H1 (cell line): ENCODE data around the gene ADAMTS13. TPM values are rescaled to one million over a fixed set of nuclear protein-coding genes. Genes with fewer than 3 reads are reported as not detected.

Experiments
- CEBPB ChIP-seq: IDR thresholded peaks from 2 replicates; pipeline ENCODE4 v1.6.1; 2012; ENCODE audit warnings: low read depth, low read length
- CHD1 ChIP-seq: IDR thresholded peaks from 2 replicates; pipeline ENCODE4 v1.6.1; 2012; ENCODE audit warnings: low read depth, low read length, improper control_type of control experiment
- CTBP2 ChIP-seq: IDR thresholded peaks from 2 replicates; pipeline ENCODE4 v1.7.0; 2011; ENCODE audit warnings: borderline replicate concordance, mild to moderate bottlenecking, moderate library complexity, mixed read lengths, low read length; ENCODE audit not compliant: insufficient read depth, insufficient read length
- E2F6 ChIP-seq: IDR thresholded peaks from 2 replicates; pipeline ENCODE4 v1.6.1; 2012; ENCODE audit warnings: inconsistent platforms
- FOSL1 ChIP-seq: IDR thresholded peaks from 2 replicates; pipeline ENCODE4 v1.6.1; 2011; ENCODE audit warnings: mild to moderate bottlenecking, low read depth, low read length, moderate library complexity; ENCODE audit not compliant: insufficient read depth
- RFX5 ChIP-seq: IDR thresholded peaks from 2 replicates; pipeline ENCODE4 v1.6.1; 2011; ENCODE audit warnings: low read depth, low read length, improper control_type of control experiment, borderline replicate concordance
- polyA plus RNA-seq, 7 experiments: library from polyadenylated mRNA; depleted of rRNA in 3 of 7; stranded (reverse) in 5 of 7; unstranded in 2 of 7; fragments of >200 nt in 5 of 7; fragments of 200-250 nt in 2 of 7; gene quantifications; 1 replicate in 5 of 7; 2 replicates in 1 of 7; 4 replicates in 1 of 7; pipeline versions ENCODE4 v1.2.1 to v1.2.3, GENCODE V29; 2011 to 2013; ENCODE audit warnings: missing spikeins in 2 of 7, mixed read lengths in 2 of 7
- total RNA-seq: library from RNA; stranded (reverse); fragmentation: NEBNext Ultra II Directional; extraction: Animal tissue kit (Norgen Biotek cat#: 25700); gene quantifications from 2 replicates; pipeline ENCODE4 v1.2.1, GENCODE V29; 2021

The ADAMTS13 gene
- total and polyA plus RNA-seq, 2 of the 8 experiments (the other 6 are each of a cell fraction or from before 2014, with no cell fraction given) = 4.4 to 5.8 TPM

GRCh38 chr9:133430244-133430643 lies 8.1 kb downstream of the ADAMTS13 start (continued):
- TF ChIP-seq E2F6 (no peak), FOSL1 (no peak), CTBP2 (no peak), RFX5 (no peak), CEBPB (no peak), CHD1 (no peak)
